GM18517 (cell line): ENCODE measurements around the gene FRMPD4.

ENCODE experiments used
- ATAC-seq: cut with Tn5 transposase; IDR thresholded peaks from one replicate; pipeline ENCODE4 v1.9.1; 2021; ENCODE audit warnings: mild to moderate bottlenecking, moderate library complexity; ENCODE audit not compliant: unreplicated experiment

FRMPD4 gene

DNA sequence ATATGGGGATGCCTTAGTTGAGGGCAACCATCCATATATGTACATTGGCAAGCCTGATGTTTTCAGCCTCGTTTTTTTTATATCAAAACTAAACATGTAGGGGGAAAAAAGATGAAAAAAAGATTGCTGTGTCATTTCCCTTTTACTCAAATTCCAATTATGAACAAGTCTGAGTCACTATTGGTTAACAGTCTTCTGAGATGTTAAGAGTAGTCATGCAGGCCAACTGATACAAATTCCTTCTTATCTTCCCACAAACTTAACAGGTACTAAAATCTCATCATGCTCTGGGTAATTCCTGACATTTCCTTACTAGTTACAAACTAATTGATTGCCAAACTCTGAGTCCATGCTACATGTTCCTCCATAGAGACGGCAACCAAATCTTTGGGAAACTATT, 222.1 kb downstream of the FRMPD4 start:
- ATAC-seq = no peak

DNA sequence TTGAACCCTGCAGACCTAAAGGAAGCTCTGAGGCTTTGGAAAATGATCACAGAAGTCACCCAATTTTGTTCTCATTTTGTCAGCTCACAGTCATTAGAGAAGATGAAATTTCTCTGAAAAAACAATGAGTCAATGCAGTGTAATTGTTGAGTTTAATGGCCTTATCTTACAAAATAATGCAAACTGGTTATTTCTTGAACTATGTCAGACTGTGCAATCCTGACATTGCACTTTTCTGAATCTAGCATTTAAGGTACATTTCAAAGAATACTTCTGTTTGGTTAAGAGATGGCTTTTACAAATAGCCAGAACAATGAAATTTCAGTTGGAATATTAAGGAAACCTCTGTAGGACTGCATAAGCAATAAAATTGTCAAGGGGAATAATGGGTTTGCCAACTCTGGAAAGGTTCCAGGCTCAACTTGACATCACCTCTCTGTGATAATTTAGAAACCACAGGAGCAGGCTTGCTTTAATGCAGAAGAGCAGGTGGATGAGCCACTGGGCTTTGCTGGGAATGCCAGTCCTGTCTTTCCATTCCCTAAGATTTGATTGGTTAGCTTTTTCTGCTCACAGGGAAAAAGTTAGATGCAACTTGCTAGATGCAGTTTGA, 222.8 kb downstream of the FRMPD4 start:
- ATAC-seq = no peak

DNA sequence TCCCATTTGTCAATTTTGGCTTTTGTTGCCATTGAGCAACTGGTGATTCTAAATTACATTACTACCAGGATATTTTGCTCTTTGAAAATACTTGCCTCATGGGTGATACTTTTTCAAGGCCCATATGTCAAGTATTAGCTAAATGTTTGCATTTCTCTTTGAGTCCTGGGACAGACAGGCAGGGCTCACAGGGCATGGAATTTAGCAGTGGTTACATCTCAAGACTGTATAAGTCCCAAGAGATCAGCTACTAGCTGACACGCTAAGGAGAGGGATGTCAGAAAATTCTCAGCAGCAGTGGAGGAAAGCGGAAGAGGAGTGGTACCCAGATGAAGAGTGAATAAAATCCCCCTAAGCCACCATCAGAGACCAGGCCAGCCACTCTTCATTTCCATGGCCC, 224.9 kb downstream of the FRMPD4 start:
- ATAC-seq = no peak

DNA sequence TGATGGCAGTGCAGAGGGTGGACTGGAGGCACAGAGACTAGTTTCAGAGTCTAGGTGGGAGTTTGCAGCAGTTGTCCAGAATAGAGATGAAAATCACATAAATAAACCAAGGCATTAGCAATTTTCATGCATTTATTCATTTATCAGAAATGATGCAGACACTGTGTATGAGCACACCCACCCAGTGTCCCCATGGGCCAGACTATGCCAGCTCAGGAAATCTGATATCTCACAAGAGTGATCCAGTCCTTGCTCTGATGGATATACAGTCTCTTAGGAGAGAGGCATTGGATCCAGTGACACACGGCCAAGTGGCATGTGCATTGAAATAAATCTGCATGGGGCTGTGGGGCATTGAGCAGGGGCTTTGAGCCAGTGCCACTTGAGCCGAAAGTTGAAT, 228.2 kb downstream of the FRMPD4 start:
- ATAC-seq = no peak

- ATAC-seq = no peak
Observed at GRCh38 chrX:12367254-12367653, 229.0 kb downstream of the FRMPD4 start.

DNA sequence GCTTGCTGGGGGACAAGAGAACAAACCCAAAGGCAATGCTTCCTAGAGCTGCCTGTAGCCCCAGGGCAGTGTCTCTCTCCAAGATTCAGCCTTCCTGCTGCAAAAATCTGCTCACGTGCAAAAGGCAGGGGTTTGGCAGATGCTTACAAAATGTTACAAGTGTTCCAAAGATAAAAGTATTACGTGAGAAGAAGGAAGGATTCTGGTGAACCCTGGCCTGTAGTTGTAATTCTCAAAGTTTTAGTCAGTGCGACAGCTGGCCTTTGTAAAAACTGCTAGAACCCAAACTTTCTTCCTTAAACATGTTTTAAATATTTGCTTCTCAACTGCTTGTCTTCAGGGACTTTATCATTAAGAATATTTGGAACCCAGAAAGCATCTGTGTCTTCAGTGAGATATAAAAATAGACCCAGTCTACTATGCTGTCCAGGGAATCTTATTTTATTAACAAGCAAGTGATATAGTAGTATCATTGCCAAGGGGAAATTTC, 232.3 kb downstream of the FRMPD4 start:
- ATAC-seq = no peak

GRCh38 chrX:12372111-12372510, 233.8 kb downstream of the FRMPD4 start:
- no peak for ATAC-seq

- no peak for ATAC-seq
Observed at GRCh38 chrX:12374286-12374685, 236.0 kb downstream of the FRMPD4 start.

- ATAC-seq = no peak
Observed at GRCh38 chrX:12378253-12378652, 240.0 kb downstream of the FRMPD4 start.

DNA sequence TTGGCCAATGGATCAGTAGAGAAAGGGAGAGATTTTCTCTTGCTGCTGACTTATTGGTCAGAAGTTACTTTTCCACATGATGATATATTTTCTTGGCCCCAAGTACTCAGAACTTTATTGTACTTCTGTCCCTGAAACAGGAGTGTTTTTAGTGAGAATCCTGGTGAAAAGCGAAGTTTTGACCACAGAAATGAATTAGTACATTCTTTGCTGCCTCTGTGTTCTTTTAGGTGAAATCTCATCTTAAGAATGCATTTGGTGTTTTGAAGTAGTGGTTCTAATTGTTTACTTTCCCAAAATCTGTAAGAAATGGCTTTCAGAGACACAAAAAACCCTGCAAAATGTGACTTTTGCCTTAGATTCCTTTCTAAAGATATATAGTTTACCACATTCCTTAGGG, 240.4 kb downstream of the FRMPD4 start:
- ATAC-seq = no peak

- no peak for ATAC-seq
Observed at GRCh38 chrX:12379671-12380070, 241.4 kb downstream of the FRMPD4 start.

DNA sequence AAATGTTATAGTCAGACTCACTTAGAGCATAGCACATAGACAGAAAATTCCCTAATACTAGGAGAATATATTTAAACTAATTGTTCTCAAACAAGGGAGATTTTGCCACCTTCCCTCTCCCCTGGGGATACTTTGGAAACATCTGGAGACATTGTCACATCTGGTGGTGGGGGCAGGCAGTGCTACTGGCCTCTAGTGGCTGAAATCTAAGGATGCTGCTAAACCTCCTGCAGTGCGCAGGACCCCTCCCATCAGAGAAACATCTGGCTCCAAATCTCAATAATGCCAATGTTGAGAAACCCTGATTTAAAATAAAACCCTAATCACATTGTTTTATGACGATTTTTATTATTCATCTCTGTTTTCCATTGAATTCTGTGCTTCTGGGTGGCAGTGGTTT, 244.9 kb downstream of the FRMPD4 start:
- no peak for ATAC-seq

DNA sequence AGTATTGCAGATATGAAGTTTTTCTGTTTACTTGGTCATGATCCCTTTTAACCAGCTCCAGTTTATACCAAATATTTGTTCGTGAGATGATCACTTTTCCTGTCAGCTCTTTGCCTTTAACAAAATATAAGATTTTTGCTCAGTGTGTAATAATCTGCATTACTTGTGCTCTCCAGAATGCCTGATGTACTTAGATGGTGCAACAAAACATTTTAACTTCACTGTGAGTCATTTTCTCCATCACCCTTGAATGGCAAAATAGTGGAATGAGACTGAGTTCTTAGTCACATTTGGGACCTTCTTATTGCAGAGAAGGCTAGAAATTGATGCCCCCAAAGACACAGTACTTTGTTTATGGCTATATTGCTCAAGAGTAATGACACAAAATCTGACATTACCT, 252.0 kb downstream of the FRMPD4 start:
- no peak for ATAC-seq

- no peak for ATAC-seq
Observed at GRCh38 chrX:12396584-12396983, 258.3 kb downstream of the FRMPD4 start.

DNA sequence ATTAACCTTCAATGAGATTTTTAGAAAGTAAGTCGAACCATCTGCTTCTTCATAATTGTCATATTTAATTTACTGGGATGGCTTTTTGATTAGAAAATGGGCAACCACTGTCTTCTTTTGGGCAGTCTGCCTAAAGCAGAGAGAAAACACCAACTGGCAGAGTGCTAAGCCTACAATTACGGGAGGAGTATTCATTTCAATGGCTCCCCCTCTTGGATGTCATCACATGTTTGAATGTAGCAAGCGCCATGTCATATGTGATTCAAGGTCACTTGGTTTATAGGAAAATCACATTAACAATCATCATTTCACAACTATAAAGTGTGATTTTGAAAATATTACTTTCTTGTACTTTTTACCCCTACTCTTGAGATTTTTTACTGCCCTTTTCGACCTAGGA, 261.9 kb downstream of the FRMPD4 start:
- ATAC-seq = no peak

- ATAC-seq = no peak
Observed at GRCh38 chrX:12401252-12401651, 263.0 kb downstream of the FRMPD4 start.

GRCh38 chrX:12403474-12404082, 265.3 kb downstream of the FRMPD4 start:
- no peak for ATAC-seq

GRCh38 chrX:12405306-12405705, 267.0 kb downstream of the FRMPD4 start:
- ATAC-seq = no peak

- ATAC-seq = no peak
Observed at GRCh38 chrX:12410523-12410922, 272.2 kb downstream of the FRMPD4 start.

GRCh38 chrX:12411831-12412230, 273.6 kb downstream of the FRMPD4 start:
- no peak for ATAC-seq

DNA sequence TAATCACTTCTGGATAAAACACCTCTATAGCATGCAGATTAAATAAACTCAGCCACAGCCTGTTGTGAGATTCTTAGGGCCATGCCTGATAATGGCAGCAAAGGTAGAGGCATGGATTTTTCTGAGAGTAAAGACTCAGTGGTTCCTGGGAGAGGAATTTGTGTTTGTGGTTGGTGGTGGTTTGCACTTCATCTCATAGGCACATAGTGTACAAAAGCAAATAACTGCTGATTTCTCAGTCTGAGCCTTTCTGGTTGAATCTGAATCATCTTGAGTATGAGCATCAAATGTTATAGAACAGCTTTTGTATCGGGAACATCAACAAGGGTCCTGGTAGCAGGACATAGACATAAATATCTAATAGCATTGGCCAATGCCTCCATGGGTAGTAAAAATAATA, 274.3 kb downstream of the FRMPD4 start:
- ATAC-seq = no peak

DNA sequence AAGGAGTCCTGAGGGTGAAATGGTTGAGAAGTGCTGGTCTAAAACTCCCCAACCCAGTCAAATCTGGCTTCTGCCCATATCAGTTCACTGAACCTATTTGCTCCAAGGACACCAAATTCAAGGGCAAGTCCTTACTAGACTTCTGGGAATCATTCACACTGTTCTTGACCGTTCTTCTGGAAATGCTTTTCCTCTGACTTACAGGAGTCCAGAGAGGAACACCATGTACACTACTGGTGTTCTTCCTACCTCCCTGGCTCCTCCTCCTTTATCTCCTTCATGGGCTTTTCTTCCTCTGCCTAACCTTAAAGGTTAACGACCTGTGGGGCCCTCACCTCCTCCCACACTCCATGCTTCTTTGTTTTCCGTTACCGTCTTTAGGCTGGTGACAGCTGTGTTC, 281.3 kb downstream of the FRMPD4 start:
- no peak for ATAC-seq

- no peak for ATAC-seq
Observed at GRCh38 chrX:12421918-12422317, 283.6 kb downstream of the FRMPD4 start.
